Naive B cell (primary cell): ENCODE data around the gene RPL19. TPM values are rescaled to one million over a fixed set of nuclear protein-coding genes. Genes with fewer than 3 reads are reported as not detected.

ENCODE experiments used
- ATAC-seq, 2 donors: fragments of 150-1000 bp; cut with Tn5 transposase; 2 replicates each; pipeline ENCODE4 v1.10.0; 2021; ENCODE audit warnings: low read depth in 2 of 2, mild to moderate bottlenecking in 2 of 2, moderate library complexity in 2 of 2
- DNase-seq: peaks from one replicate; pipeline ENCODE4 v3.0.0; 2022
- H3K27ac Mint-ChIP-seq, 6 donors: one replicate each; pipeline ENCODE4 v1.8.0; 2020 to 2022; ENCODE audit warnings: mild to moderate bottlenecking in 6 of 6, mixed read lengths in 6 of 6, moderate library complexity in 5 of 6, inconsistent platforms in 2 of 6
- H3K27me3 Mint-ChIP-seq, 3 donors: one replicate each; pipeline ENCODE4 v1.8.0; 2021 to 2022; ENCODE audit warnings: mixed read lengths in 3 of 3, mild to moderate bottlenecking in 1 of 3
- H3K36me3 Mint-ChIP-seq, 2 donors: one replicate each; pipeline ENCODE4 v1.8.0; 2020 to 2022; ENCODE audit warnings: mixed read lengths in 2 of 2, inconsistent platforms in 1 of 2, mild to moderate bottlenecking in 1 of 2
- H3K4me1 Mint-ChIP-seq, 3 donors: one replicate each; pipeline ENCODE4 v1.8.0; 2020 to 2022; ENCODE audit warnings: mixed read lengths in 3 of 3, inconsistent platforms in 1 of 3, mild to moderate bottlenecking in 1 of 3, moderate library complexity in 1 of 3
- H3K4me3 Mint-ChIP-seq, 8 donors: one replicate each; pipeline ENCODE4 v1.8.0; 2020 to 2022; ENCODE audit warnings: mild to moderate bottlenecking in 8 of 8, mixed read lengths in 8 of 8, moderate library complexity in 8 of 8, inconsistent platforms in 2 of 8
- H3K9me3 Mint-ChIP-seq, 7 donors: one replicate each; pipeline ENCODE4 v1.8.0; 2020 to 2022; ENCODE audit warnings: mixed read lengths in 7 of 7, mild to moderate bottlenecking in 5 of 7, inconsistent platforms in 2 of 7, moderate library complexity in 1 of 7
- polyA plus RNA-seq, 6 donors: library from polyadenylated mRNA; unstranded; fragments of 300-500 nt; fragmentation: Illumina TruSeq; gene quantifications; one replicate each; pipeline ENCODE4 v1.2.3, GENCODE V29; 2021; ENCODE audit warnings: low read depth in 6 of 6

RPL19 gene
- polyA plus RNA-seq, result 1,000 to 10,000 TPM; 2,219 to 3,415 (median 2,883) TPM

- ATAC-seq (peak; percentile 69 to 77), DNase-seq (no peak)
- peaks cover 13 to 20% of the 10 kb centered on the region in 2 donors for H3K36me3 Mint-ChIP-seq
- peaks cover 40 to 71% (median 59%) of the 10 kb centered on the region in 3 donors for H3K4me1 Mint-ChIP-seq
- no peaks in the 10 kb centered on the region for H3K9me3 Mint-ChIP-seq
- H3K27me3 Mint-ChIP-seq, result no peaks in the 10 kb centered on the region
- H3K4me3 Mint-ChIP-seq, result peak within 1 kb of the TSS; percentile 87 to 100 (median 97)
- peak within 1 kb of the TSS; percentile 100 for H3K27ac Mint-ChIP-seq
Measured at GRCh38 chr17:39200070-39200879, at the start of gene RPL19. Gene RPL19 (plus strand): TSS chr17:39200283. CDS start chr17:39200345, 62 bp downstream.

GRCh38 chr17:39150795-39151149 is 49.3 kb upstream of the RPL19 start:
- Mint-ChIP-seq H3K27me3 (peaks cover 43 to 52% (median 43%) of the 10 kb centered on the region in 3 donors), H3K4me3 (peak overlapping the region; percentile 16 to 98 (median 80)), H3K27ac (no peak overlapping the region), H3K36me3 (peaks cover 5 to 13% of the 10 kb centered on the region in 2 donors), H3K9me3 (peaks cover 0 to 16% (median 0%) of the 10 kb centered on the region in 7 donors), H3K4me1 (peaks cover 28 to 35% (median 30%) of the 10 kb centered on the region in 3 donors)
- no peak for ATAC-seq
- no peak for DNase-seq

- ATAC-seq, result no peak
- peak within 1 kb of the TSS; percentile 80 to 100 (median 98) for H3K4me3 Mint-ChIP-seq
- peaks cover 28 to 35% (median 30%) of the 10 kb centered on the region in 3 donors for H3K4me1 Mint-ChIP-seq
- peaks cover 41 to 52% (median 43%) of the 10 kb centered on the region in 3 donors for H3K27me3 Mint-ChIP-seq
- DNase-seq, result peak; percentile 18
- peaks cover 5 to 13% of the 10 kb centered on the region in 2 donors for H3K36me3 Mint-ChIP-seq
- H3K27ac Mint-ChIP-seq, result peak within 1 kb of the TSS in 3 of 6 donors; percentile 100
- H3K9me3 Mint-ChIP-seq, result peaks cover 0 to 16% (median 0%) of the 10 kb centered on the region in 7 donors
Measured at GRCh38 chr17:39151150-39151942, 48.7 kb upstream of the RPL19 start, which contains the start of gene PLXDC1. Gene PLXDC1 (minus strand): TSS chr17:39151637. CDS start chr17:39151437, 200 bp downstream.

- no peak for ATAC-seq
- peak overlapping the region in 5 of 6 donors; percentile 73 to 100 (median 100) for H3K27ac Mint-ChIP-seq
- peaks cover 5 to 13% of the 10 kb centered on the region in 2 donors for H3K36me3 Mint-ChIP-seq
- H3K27me3 Mint-ChIP-seq, result peaks cover 40 to 50% (median 43%) of the 10 kb centered on the region in 3 donors
- H3K4me1 Mint-ChIP-seq, result peaks cover 28 to 35% (median 30%) of the 10 kb centered on the region in 3 donors
- no peak for DNase-seq
- peaks cover 0 to 16% (median 0%) of the 10 kb centered on the region in 7 donors for H3K9me3 Mint-ChIP-seq
- peak overlapping the region; percentile 63 to 100 (median 98) for H3K4me3 Mint-ChIP-seq
Measured at GRCh38 chr17:39151943-39152818, 47.9 kb upstream of the RPL19 start.

GRCh38 chr17:39153599-39154051 is 46.5 kb upstream of the RPL19 start:
- ATAC-seq (peak; percentile 67 to 69), DNase-seq (peak; percentile 90)
- Mint-ChIP-seq H3K36me3 (peaks cover 5 to 13% of the 10 kb centered on the region in 2 donors), H3K4me1 (peaks cover 28 to 35% (median 30%) of the 10 kb centered on the region in 3 donors), H3K27ac (peak overlapping the region; percentile 93 to 100 (median 100)), H3K4me3 (peak overlapping the region; percentile 97 to 100 (median 100)), H3K27me3 (peaks cover 30 to 42% (median 37%) of the 10 kb centered on the region in 3 donors), H3K9me3 (peaks cover 0 to 16% (median 0%) of the 10 kb centered on the region in 7 donors)

GRCh38 chr17:39155654-39156053 is 44.4 kb upstream of the RPL19 start:
- Mint-ChIP-seq H3K27ac (peak overlapping the region in 3 of 6 donors; percentile 15 to 100 (median 77)), H3K9me3 (peaks cover 0 to 16% (median 0%) of the 10 kb centered on the region in 7 donors)

GRCh38 chr17:39156491-39156890 is 43.6 kb upstream of the RPL19 start:
- H3K27ac Mint-ChIP-seq, result peak overlapping the region in 2 of 6 donors; percentile 63 to 92
- ATAC-seq, result no peak

More at GRCh38 chr17:39155654-39156053, 44.4 kb upstream of the RPL19 start:
- Mint-ChIP-seq H3K36me3 (peaks cover 5 to 13% of the 10 kb centered on the region in 2 donors), H3K4me3 (peak overlapping the region in 6 of 8 donors; percentile 18 to 100 (median 69)), H3K4me1 (peaks cover 28 to 35% (median 30%) of the 10 kb centered on the region in 3 donors), H3K27me3 (peaks cover 10 to 22% (median 21%) of the 10 kb centered on the region in 3 donors)
- DNase-seq (no peak), ATAC-seq (no peak)

GRCh38 chr17:39158623-39159022 is 41.5 kb upstream of the RPL19 start:
- Mint-ChIP-seq H3K27me3 (peaks cover 8 to 15% (median 12%) of the 10 kb centered on the region in 3 donors), H3K4me1 (peaks cover 10% of the 10 kb centered on the region in 3 donors), H3K4me3 (peak overlapping the region in 2 of 8 donors; percentile 35 to 53), H3K36me3 (peaks cover 5 to 10% of the 10 kb centered on the region in 2 donors), H3K9me3 (peaks cover 0 to 8% (median 0%) of the 10 kb centered on the region in 7 donors), H3K27ac (peak overlapping the region in 1 of 6 donors; percentile 29)
- ATAC-seq (no peak), DNase-seq (no peak)

More at GRCh38 chr17:39156491-39156890, 43.6 kb upstream of the RPL19 start:
- no peak for DNase-seq
- H3K4me1 Mint-ChIP-seq, result peaks cover 28 to 30% (median 30%) of the 10 kb centered on the region in 3 donors
- peaks cover 5 to 13% of the 10 kb centered on the region in 2 donors for H3K36me3 Mint-ChIP-seq
- peaks cover 7 to 21% (median 18%) of the 10 kb centered on the region in 3 donors for H3K27me3 Mint-ChIP-seq
- H3K4me3 Mint-ChIP-seq, result peak overlapping the region in 3 of 8 donors; percentile 5 to 68 (median 9)
- peaks cover 0 to 16% (median 0%) of the 10 kb centered on the region in 7 donors for H3K9me3 Mint-ChIP-seq

GRCh38 chr17:39161962-39162361 is 38.1 kb upstream of the RPL19 start:
- Mint-ChIP-seq H3K36me3 (no peaks in the 10 kb centered on the region), H3K9me3 (no peaks in the 10 kb centered on the region), H3K4me1 (peaks cover 16 to 23% (median 17%) of the 10 kb centered on the region in 3 donors), H3K4me3 (no peak overlapping the region), H3K27ac (no peak overlapping the region), H3K27me3 (peaks cover 15 to 30% (median 29%) of the 10 kb centered on the region in 3 donors)
- no peak for DNase-seq
- no peak for ATAC-seq

- peak overlapping the region; percentile 87 to 96 (median 92) for H3K4me3 Mint-ChIP-seq
- peaks cover 22 to 41% (median 36%) of the 10 kb centered on the region in 3 donors for H3K27me3 Mint-ChIP-seq
Measured at GRCh38 chr17:39164675-39165143, 35.4 kb upstream of the RPL19 start.

GRCh38 chr17:39165178-39165840 is 34.8 kb upstream of the RPL19 start:
- ATAC-seq, result peak; percentile 3
- Mint-ChIP-seq H3K9me3 (peaks cover 0 to 10% (median 2%) of the 10 kb centered on the region in 7 donors), H3K36me3 (no peaks in the 10 kb centered on the region), H3K27ac (no peak overlapping the region), H3K4me1 (peaks cover 25 to 30% (median 29%) of the 10 kb centered on the region in 3 donors), H3K27me3 (peaks cover 22 to 41% (median 36%) of the 10 kb centered on the region in 3 donors), H3K4me3 (peak overlapping the region; percentile 87 to 96 (median 92))
- DNase-seq, result no peak

More at GRCh38 chr17:39164675-39165143, 35.4 kb upstream of the RPL19 start:
- no peaks in the 10 kb centered on the region for H3K36me3 Mint-ChIP-seq
- peak overlapping the region in 4 of 6 donors; percentile 3 to 70 (median 11) for H3K27ac Mint-ChIP-seq
- peaks cover 25 to 30% (median 29%) of the 10 kb centered on the region in 3 donors for H3K4me1 Mint-ChIP-seq
- peak; percentile 84 to 86 for ATAC-seq
- DNase-seq, result peak; percentile 73
- H3K9me3 Mint-ChIP-seq, result peaks cover 0 to 10% (median 2%) of the 10 kb centered on the region in 7 donors
